ENCODE measurements around the gene ELF2. TPM values are rescaled to one million over a fixed set of nuclear protein-coding genes. Genes with fewer than 3 reads are reported as not detected.
A peak's percentile ranks its signal among the peaks of the same experiment; 100 is the strongest.

Gene ELF2
- total RNA-seq, 1 donor, result 52.2 TPM

DNA sequence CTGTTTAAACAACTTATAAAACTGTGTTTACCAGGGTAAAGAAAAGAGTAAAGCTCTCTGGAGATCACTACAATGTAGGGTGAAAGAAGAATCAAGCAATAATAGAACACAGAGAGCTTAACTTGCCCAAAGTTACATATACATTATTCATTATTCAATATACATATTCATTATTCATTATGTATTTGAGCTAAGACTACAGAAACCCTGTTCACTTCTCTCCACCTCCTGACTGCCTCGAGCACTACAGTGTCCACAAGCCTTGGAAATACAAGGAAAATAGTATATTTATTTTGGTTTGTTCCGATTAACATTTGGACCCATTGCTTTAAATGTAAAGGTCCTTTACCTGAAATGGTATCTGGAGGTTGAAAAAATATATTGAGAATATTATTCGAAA lies 35.9 kb upstream of the ELF2 start:
- DNase-seq (ENCODE audit: low read depth), result no peak
- H3K4me3 ChIP-seq (ENCODE audit: low read depth, low read length), result no peak overlapping the region
- TF ChIP-seq, protein P1, sequence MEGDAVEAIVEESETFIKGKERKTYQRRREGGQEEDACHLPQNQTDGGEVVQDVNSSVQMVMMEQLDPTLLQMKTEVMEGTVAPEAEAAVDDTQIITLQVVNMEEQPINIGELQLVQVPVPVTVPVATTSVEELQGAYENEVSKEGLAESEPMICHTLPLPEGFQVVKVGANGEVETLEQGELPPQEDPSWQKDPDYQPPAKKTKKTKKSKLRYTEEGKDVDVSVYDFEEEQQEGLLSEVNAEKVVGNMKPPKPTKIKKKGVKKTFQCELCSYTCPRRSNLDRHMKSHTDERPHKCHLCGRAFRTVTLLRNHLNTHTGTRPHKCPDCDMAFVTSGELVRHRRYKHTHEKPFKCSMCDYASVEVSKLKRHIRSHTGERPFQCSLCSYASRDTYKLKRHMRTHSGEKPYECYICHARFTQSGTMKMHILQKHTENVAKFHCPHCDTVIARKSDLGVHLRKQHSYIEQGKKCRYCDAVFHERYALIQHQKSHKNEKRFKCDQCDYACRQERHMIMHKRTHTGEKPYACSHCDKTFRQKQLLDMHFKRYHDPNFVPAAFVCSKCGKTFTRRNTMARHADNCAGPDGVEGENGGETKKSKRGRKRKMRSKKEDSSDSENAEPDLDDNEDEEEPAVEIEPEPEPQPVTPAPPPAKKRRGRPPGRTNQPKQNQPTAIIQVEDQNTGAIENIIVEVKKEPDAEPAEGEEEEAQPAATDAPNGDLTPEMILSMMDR (IDR thresholded peaks at IDR 0.05; ENCODE audit: insufficient read depth, low read length), result no peak

DNA sequence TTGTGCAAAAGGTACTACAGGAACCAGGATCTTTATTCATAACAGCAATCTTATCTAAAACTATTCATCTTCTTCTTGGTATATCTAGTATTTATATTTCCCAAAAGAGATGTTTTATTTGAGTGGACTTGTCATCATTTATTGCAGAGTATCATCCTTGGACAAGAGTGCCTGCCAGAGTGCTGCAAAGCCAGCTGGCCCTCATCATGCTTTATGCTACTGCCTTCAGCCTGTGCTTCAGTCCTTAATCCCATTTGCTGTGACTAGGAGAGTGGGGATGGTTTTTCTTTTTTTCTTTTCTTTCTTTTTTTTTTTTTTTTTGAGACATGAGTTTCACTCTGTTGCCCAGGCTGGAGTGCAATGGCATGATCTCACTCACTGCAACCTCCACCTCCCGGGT lies 33.5 kb upstream of the ELF2 start:
- peak; percentile 15 for DNase-seq (ENCODE audit: low read depth)
- H3K4me3 ChIP-seq (ENCODE audit: low read depth, low read length), result no peak overlapping the region
- TF ChIP-seq, protein P1 (IDR thresholded peaks at IDR 0.05; ENCODE audit: insufficient read depth, low read length), result no peak

DNA sequence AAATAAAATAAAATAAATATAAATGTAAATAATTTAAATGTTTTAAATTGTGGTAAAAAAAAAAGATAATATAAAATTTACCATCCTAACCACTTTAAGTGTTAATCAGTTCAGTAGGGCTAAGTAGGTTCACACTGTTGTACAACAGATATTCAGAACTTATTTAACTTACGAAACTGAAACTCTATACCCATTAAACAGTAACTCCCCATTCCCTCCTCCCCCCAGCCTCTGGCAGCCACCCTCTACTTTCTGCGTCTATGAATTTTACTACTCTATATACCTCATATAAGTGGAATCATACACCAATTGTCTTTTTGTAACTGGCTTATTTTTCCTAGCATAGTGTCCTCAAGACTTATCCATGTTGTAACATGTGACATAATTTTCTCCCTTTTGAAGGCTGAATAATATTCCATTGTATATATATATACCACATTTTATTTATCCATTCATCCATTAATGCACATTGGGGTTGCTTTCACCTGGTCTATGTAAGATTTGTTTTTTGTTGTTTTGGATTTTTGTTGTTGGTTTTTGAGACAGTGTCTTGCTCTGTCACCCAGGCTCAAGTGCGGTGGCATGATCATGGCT lies 32.5 kb upstream of the ELF2 start:
- TF ChIP-seq, protein P1 (IDR thresholded peaks at IDR 0.05; ENCODE audit: insufficient read depth, low read length), result no peak
- DNase-seq (ENCODE audit: low read depth), result no peak
- no peak overlapping the region for H3K4me3 ChIP-seq (ENCODE audit: low read depth, low read length)

DNA sequence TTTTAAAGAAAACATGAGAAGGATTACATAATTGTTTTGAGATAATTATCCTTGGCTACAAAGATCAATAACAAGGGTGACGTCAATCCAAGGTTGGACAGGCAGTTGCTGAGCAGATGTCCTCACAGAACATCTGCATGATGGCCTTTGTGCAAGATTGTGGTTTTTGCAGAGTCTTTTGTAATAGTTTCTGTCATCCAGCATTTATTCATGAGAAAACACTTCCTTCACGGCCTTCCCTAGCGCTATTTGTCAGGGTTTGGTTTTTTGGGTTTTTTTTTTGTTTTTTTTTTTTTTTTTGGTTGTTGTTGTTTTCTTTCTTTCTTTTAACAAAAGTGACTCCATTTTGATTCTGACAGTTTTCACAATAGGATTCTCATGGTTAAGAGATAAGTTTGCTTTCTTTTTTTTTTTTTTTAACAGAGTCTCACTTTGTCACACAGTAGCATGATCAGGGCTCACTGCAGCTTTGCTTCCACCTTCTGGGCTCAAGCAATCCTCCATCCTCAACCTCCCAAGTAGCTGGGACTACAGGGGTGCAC lies 31.5 kb upstream of the ELF2 start:
- TF ChIP-seq, protein P1 (IDR thresholded peaks at IDR 0.05; ENCODE audit: insufficient read depth, low read length), result no peak
- H3K4me3 ChIP-seq (ENCODE audit: low read depth, low read length), result no peak overlapping the region
- DNase-seq (ENCODE audit: low read depth), result peak; percentile 63

DNA sequence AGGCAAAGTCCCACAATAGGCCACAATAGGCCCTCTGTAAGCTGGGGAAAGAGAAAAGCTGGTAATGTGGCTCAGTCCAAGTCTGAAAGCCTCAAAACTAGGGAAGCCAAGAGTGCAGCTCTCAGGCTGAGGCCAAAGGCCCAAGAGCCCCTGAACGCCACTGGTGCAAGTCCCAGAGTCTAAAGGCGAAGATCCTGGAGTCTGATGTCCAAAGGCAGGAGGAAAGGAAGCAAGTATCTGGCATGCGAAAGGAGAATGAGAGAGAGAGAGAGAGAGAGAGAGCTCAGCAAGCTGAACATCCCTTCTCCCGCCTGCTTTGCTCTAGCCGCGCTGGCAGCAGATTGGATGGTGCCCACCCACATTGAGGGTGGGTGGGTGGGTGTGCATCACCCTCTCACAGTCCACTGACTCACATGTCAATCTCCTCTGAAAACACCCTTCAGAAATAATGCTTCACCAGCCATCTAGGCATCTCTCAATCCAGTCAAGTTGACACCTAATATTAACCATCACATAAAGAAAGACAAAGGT lies 30.9 kb upstream of the ELF2 start:
- TF ChIP-seq, protein P1 (IDR thresholded peaks at IDR 0.05; ENCODE audit: insufficient read depth, low read length), result no peak

DNA sequence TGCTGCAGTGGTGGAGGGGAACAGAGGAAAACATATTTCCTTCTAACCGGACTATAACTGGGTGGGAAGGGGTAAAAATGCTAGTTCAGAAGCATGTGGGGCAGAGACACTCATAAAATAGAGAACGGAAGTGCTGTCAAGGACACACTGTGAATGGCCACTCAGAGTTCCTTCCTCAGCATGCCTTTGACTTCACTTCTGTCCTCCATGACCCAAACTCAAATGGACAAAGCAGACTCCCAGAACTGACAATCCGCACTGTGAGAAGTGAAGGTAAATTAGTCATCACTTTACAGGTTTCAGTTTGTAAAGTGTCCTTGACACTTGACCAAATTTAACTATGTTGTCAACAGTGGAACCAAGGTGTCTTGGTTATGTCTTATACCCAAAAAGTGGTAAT lies 30.2 kb upstream of the ELF2 start:
- no peak for DNase-seq (ENCODE audit: low read depth)
- no peak overlapping the region for H3K4me3 ChIP-seq (ENCODE audit: low read depth, low read length)
- TF ChIP-seq, protein P1 (IDR thresholded peaks at IDR 0.05; ENCODE audit: insufficient read depth, low read length), result no peak

More for the DNA sequence above, 30.9 kb upstream of the ELF2 start:
- DNase-seq (ENCODE audit: low read depth), result no peak
- H3K4me3 ChIP-seq (ENCODE audit: low read depth, low read length), result no peak overlapping the region

Measured in fibroblast of the aortic adventitia (primary cell).